HG03095 (cell line): ENCODE data around the gene RADX.
"Not testable (repeated sequence)": the region's sequence is repeated elsewhere in the genome, so short reads cannot be mapped to it uniquely, and the experiment has no call there.

Experiments
- ATAC-seq: cut with Tn5 transposase; IDR thresholded peaks from one replicate; pipeline ENCODE4 v1.9.1; 2021; ENCODE audit warnings: moderate library complexity; ENCODE audit not compliant: unreplicated experiment

Gene RADX, protein sequence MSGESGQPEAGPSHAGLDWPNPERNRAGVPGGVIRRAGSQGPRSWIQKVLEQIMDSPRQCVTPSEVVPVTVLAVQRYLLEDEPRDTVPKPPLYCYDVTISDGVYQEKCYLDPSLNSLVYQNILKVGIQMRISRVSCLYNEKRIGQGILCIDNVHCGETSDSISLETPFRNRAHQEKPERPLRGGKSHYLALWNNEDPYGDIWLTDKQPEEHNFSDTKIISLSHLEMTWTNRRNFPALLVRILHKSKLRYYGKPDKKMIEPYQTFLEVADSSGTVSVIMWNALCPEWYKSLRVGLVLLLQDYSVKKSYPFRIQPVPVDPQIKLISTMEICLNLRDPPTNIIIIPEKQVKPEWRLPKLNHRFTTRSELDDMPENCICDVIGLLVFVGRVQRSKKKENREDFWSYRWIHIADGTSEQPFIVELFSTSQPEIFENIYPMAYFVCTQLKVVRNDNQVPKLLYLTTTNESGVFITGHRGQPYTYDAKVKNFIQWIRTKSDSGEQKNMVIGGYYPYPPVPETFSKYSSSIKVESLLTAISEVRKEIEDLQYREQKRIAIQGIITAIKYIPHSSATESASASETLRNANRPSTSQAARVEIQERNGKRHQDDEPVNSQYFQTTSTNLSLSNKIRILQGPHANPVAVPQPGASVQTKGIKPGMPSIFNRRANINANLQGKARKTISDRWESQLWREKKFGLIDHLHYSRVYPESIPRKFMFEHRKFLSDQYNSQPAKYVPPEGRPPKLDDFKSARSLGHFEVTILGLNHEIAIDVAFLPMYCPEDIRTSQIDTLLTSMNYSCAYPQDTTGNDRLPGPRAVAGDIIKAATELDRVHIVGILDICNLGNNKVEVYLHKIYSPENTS

DNA sequence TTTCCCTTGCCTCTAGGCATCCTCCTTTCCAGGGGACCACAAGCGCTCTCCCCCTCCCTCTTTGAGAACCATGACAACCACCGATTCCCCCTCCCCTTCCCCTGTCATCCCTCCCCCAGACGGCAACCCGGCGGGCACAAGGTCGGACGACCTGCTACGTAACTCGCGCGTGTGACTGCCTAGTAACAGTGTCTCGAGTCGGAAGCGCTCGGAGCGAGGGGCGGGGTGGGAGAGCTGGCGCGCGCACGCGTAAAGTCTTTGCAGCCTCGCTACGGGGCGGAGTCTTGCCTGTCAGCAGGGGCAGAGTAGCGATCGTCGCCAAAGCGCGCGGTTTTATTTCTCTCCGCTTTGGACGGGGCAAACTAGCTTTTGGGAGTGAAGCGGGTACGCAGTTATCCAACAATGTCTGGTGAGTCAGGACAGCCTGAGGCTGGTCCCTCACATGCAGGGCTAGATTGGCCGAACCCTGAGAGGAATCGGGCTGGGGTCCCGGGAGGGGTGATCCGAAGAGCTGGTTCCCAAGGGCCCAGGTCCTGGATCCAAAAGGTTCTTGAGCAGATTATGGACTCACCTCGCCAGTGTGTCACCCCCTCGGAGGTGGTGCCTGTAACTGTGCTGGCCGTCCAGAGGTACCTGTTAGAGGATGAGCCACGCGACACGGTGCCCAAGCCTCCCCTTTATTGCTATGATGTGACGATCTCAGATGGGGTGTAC is at the start of gene RADX:
RADX (plus strand) TSS at position 300 of the 714 bp plus-strand sequence; CDS start at position 403, 103 bp downstream.
- ATAC-seq, result peak; percentile 96

DNA sequence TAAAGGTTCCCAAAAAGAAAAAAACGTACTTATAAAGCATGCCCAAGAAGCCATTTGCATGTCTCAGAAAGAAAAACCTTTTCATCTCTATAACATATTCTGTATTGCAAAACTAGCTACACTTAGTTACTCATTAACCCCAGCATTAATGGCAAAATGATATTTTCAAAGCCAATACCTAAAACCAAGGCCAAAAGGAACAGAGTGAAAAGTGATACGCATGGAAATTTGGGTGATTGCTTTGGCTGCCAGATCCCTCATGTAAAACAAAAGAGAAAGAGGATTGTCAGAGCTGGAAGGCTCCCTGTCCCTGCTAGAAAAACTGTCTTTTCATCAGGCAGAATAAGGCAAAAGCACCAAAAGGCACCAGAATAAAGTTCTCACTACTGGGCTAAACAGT is 46.8 kb upstream of the RADX start:
- ATAC-seq, result no peak

DNA sequence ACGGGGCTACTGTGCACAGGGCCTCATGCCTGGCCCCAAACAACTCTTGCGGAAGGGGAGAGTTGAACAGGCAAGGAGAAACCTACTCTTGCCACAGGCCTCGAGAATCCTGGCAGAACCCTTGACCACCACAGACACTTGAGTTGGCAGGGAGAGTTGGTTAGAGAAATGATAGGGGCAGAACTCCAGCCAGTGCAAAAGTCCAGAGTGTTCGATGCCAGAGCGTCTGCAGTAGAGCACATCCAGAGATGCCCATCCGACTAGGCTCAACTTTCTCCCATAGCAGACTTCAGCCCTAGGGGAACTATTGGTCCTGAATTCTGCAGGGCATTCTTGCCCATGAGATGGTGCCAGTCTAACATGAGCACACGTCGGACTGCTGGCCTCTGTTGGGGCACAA is 45.4 kb upstream of the RADX start:
- ATAC-seq, result no peak

DNA sequence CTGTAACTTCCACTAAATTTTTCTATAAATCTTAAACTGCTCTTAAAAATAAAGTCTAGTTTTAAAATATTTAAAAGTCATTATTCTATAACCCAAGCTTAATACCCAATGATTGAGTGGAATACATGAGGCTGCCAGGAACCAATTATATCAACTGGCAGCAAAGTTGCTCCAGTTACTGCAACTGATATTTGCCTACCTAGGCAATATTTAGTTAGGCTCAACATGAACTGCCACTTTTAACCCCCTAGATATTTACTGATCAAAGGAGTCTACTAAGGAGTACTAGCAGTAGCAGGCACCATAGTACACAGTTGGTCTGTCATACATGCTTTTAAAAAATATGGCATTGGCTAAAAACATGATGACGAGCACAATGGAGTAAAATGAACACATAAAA is 29.9 kb upstream of the RADX start:
- no peak for ATAC-seq

DNA sequence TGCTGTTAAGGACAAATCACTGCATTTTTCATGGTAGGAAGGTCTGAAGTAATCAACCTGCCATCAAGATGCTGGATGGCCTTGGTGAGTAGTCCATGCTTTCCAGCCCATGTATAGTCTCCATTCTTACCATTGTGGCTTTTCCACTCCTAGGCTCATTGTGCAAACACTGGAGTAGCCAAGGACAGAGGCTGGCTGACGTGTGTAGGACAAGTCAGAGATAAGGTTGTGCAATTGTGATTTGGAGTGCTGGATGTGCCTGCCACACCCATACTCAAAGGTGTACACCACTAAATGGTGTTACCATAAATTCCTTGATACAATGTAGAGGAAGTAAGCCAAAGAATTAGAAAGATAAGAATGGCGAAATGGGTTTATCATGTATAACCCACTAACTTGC is 26.3 kb upstream of the RADX start:
- ATAC-seq, result no peak

DNA sequence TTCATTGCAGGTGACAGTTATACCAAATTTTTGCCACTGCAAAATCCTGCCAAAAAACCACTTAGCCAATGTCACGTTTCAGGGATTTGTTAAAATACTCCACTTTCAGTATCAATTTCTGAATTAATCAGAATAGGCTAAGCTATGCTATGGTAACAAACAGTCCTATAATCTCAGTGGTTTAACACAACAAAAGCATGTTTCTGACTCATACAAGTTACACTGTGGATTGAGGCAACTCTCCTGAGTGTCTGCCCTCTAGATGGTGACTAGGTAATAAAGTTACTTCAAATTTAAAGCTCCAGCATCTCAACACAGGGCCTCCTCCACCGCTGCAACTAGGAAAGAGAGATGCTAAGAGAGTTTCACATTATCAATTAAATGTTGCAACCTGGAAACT is 23.0 kb upstream of the RADX start:
- ATAC-seq, result no peak

DNA sequence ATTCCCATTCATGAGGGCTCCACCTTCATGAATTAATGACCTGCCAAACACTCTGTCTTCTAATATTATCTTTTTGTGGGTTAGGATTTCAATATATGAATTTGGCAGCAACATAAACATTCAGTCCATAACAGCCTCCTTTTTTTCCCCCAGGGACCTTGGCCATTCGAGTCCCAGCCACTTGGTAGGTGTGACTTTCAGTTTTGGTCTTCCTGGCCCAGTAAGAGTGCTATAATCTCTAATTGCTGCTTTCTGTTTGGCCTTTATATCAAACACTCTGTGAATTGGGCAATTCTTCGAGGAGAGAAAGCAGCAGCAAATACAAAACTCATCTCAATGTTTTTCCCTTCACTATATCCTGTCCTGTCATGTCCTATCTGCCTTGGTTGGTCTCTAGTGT is 12.4 kb upstream of the RADX start:
- ATAC-seq, result no peak

DNA sequence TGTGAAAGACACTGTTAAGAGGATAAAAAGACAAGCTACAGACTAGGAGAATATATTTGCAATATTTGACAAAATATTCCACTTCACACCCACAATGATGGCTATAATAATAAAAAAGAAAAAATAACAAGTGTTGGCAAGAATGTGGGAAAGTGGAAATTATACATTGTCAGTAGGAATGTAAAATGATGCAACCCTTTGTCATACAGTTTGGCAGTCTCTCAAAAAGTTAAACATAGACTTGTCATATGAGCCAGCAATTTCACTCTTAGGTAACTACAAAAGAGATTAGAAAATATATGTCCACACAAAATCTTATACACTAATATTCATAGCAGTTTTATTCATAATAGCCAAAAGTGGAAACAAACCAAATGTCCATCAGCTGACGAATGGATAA is 5.2 kb upstream of the RADX start:
- no peak for ATAC-seq

DNA sequence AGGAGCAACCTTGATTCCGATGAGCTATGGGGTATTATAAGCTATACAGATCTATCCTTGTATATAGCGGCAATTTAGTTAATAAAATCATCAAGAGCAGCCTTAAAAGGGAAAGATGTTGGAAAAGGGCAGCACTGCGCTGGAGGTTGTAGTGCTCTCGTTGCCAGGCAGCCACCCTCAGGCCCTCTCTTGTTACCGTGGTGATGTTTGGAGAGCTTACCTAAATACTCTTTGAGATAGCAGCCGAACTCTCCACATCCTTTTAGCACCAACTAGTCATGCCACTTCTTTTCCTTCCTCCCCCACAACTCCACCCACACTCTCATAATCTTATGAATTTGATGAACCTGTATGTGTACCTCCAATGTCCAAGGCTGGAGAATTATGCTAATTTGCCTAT is 3.8 kb upstream of the RADX start:
- no peak for ATAC-seq

DNA sequence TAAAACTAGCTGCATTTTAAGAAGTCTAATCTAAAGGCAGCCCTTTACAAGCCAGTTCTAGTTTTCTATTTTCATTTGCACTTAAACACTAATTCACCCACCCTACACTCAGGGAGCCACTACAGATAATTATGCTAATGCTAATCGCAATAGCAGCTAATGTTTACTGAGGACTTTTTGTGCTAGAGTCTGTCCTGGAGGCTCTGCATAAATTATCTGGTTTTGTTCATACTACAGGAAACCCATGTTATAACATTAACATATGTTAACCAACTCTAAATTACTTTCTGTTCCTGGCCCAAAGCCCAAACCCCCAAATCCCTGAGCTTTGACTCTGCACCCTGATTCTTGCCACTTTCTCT is 480 bp upstream of the RADX start:
- peak; percentile 1 for ATAC-seq

DNA sequence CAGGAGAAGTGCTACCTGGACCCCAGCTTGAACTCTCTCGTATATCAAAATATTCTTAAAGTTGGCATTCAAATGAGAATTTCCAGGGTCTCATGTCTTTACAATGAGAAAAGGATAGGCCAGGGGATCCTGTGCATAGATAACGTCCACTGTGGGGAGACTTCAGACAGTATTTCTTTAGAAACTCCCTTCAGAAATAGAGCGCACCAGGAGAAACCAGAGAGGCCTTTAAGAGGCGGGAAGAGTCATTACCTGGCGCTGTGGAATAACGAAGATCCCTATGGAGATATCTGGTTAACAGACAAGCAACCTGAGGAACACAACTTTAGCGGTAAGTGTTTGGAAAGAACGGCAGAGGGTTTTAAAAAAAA is 600 bp downstream of the RADX start:
- ATAC-seq, result peak; percentile 24

DNA sequence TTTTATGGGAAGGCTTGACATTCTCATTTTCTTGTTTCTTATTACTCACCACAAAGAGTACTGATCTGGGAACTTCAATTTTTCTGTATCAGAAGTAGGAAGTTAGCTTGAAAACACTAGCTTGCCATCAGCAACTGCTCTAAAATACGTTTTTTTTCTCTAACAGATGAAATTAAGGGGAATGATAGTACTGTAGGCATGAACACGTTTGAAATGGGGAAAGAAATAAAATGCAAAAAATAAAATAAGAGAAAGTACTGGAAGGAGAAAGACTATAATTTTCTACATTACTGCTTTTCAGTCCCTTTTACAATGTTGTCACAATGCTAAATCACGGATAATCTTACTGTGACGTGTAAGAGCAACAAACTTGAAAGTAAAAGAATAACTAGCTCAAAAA is 1.5 kb downstream of the RADX start:
- no peak for ATAC-seq

DNA sequence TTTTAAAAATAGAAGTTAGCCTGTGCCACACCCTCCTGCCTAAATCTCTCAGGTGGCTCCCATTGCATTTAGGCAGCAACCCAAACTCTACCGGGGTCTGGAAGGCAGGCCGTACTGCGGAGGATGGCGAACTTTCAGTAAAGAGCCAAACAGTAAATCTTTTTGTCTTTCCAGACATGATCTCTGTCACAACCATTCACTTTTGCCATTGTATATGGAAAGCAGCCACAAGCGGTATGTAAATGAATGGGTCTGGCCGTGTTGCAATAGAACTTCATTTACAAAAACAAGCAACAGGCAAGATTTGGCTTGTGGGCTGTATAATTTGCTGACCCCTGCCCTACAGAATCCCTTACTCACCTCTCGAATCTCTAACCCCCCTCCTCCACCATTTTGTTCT is 3.3 kb downstream of the RADX start:
- ATAC-seq, result no peak

DNA sequence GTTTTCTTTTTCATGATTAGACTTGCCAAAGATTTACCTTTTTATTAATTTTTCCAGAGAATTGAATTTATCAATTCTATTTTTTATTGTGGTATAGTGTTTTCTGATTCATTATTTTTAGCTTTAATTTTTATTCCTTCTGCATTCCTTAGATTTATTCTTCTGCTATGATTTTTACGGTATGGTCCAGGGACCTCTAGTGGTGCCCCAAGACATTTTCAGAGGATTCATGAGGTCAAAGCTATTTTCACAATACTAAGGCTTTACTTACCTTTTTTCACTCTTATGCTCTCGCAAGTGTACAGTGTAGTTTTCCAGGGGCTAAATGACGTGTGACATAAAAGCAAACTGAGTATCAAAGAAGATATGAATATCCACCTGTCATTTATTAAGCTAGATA is 8.0 kb downstream of the RADX start:
- no peak for ATAC-seq

DNA sequence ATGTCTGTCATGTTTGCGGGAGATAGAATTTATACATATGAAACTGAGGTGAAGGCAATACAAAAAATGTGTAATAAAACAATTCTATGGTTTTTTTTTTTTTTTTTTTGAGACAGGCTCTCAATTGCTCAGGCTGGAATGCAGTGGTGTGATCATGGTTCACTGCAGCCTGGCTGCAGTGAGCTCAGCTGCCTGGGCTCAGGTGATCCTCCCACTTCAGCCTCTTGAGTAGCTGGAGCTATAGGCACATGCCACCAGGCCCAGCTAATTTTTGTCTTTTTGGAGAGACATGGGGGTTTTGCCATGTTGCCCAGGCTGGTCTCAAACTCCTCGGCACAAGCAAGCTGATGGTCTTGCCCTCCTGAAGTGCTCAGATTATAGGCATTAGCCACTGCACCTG is 10.1 kb downstream of the RADX start:
- no peak for ATAC-seq

DNA sequence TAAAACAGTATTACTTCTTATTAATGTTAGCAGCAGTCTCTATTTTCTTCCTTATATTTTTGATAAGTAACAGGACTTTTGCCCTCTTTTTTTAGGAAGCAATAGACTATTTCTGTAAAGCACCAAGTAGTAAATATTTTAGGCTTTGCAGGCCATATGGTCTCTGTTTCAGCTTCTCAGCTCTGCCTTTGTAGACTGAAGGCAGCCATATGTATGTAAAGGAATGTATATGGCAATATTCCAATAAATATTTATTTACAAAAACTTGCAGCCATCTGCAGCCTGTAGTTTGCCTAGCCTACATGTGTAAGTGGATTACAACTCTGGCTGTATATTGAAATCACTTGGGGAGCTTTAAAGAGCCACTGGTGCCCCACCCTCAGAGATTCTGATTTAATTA is 15.0 kb downstream of the RADX start:
- no peak for ATAC-seq

DNA sequence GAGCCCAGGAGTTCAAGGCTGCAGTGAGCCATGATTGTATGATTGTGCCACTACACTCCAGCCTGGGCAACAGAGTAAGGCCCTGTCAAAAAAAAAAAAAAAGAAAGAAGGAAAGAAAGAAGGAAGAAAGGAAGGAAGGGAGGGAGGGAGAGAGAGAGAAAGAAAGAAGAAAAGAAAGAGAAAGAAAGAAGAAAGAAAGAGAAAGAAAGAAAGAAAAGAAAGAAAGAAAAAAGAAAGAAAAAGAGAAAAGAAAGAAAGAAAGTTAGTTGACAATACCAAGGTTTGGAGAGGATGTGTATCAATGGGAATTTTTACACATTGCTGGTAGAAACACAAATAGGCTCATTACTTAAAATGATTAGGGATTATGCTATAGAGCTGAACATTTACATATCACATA is 19.8 kb downstream of the RADX start:
- ATAC-seq, result no peak

DNA sequence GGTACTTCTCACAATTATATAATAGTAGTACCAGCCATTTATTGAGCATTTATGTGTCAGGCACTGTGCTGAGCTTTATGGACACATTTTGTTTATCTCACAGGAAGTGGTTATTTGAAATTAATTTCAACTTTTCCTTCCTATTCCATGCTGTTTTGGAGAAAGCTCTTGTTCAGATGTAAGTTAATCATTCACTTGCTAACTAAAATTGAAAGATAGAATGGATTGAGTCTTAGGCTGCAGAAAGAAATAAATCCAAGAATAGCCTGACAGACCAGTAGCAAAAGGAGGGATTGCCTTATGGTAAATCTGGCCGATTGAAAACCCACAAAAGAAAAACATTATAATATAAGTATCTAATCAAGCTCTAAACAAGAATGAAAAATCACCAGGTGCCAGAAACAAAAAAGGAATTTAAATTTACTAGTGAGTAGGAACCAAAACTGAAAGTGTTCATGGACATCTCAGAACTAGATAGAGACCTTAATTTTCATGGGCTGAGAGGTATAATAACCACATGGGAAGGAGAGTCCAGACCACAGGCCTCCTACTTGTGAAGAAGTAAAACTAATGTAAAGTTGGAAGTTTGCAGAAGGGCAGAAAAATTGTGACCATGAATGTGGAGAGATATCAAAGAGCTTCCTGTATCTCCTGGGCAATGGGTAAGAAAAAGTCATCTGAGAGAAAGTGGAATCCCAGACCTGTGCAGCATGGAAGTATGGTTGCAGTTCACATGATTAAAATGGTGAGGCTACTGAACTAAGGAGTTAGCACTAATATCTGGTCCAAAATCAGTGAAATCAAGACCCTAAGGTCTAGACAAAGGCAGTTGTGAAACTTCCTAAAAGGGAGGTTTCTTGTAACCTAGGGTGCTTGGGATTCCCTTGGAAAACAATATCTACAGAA is 38.0 kb downstream of the RADX start:
- ATAC-seq, result peak; percentile 98

DNA sequence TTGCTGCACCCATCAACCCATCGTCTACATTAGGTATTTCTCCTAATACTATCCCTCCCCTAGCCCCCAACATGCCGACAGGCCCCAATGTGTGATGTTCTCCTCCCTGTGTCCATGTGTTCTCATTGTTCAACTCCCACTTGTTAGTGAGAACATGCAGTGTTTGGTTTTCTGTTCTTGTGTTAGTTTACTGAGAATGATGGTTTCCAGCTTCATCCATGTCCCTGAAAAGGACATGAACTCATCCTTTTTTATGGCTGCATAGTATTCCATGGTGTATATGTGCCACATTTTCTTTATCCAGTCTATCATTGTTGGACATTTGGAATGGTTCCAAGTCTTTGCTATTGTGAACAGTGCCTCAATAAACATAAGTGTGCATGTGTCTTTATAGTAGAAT is 41.8 kb downstream of the RADX start:
- ATAC-seq, result not testable (repeated sequence)

DNA sequence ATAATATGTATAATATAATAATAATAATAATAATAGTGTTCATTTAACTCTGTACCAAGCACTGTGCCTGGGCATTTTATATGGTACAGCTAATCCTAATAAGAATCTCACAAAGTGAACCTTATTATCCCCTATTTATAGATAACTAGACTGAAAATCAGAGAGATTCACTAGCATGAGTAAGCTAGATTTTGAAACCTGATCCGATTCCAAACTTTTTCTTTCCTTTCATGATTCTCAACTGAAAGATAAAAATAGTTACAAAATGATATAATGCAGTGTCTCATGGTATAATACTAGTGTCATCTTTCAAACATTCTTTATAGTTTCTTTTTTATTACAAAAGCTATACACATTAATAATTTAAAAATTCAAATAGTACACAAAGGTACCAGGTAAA is 58.9 kb downstream of the RADX start:
- no peak for ATAC-seq

DNA sequence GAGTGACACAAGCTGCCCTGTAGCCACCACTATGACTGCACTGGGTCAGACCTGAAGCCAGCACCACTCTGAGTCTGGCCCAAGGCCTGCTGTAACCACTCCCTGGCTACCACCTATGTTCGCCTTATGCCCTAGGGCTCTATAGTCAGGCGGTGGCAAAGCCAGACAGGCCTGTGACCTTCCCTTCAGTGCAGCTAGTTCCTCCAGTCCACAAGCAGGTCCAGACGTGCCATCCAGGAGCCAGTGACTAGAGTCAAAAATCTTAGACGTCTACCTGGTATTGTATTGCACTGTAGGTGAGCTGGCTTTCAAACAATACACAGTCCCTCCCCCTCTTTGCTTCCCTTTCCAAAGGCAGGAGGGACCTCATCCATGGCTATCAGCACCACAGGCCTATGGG is 60.7 kb downstream of the RADX start:
- ATAC-seq, result no peak
